GM18873 (cell line): ENCODE measurements around the gene OMD.

Experiments used
- ATAC-seq: cut with Tn5 transposase; IDR thresholded peaks from one replicate; pipeline ENCODE4 v1.9.1; 2021; ENCODE audit warnings: mild to moderate bottlenecking, moderate library complexity, moderate number of reproducible peaks; ENCODE audit not compliant: unreplicated experiment, low FRiP score

Gene OMD

GRCh38 chr9:92378865-92379560 is 45.3 kb downstream of the OMD start:
- ATAC-seq, result no peak

DNA sequence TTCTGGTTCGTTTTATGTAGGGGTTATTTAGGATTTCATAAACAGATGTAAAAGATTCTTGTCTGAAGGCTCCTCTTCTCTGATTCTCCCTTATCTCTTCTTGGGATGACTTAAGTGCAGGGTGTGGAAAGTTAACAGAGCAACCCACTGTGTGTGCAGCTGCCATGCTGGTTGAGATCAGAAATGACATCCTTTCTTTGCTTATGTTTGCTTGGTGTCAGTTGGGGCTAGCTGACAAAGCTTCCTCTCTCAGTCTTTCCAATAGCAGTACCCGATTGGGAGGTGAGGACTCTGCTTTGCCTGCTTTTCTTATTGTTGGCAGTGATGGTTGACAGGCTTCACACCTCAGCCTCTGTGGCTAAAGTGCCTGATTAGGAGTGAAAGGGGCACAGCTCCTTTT is 46.4 kb downstream of the OMD start:
- ATAC-seq, result no peak

DNA sequence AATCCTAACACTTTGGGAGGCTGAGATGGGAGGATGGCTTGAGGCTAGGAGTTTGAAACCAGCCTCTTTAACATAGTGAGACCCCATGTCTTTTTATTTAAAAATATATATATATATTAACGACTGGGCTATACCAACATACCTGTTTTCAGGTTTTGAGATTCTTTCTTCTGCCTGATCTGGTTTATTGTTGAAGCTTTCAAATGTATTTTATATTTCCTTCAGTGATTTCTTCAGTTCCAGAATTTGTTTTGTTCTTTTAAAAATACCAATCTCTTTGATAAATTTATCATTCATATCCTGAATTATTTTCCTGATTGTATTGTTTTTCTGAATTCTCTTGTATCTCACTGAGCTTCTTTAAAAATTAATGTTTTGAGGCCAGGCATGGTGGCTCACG is 51.1 kb downstream of the OMD start:
- no peak for ATAC-seq

DNA sequence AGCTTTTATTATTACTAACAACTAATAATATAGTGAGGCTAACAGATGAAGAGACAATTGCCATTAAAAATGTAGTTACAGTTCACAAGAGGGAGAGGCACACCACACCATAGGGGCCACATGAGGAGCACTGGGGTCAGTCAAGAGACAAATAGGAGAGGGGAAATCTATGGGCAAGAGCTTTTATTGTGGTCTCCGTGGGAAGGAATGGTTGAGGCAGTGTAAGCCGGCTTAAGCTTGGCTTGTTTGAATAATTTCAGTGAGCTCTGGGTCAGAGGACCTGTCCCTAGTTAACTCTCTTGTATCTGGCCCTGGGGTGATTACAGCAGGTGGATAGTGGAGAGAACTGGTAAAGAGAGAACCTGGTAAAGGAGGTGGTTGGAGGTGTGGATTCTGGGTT is 55.2 kb downstream of the OMD start:
- no peak for ATAC-seq
